Smooth muscle cell (in vitro differentiated cells): Measurements from ENCODE around the gene CCM2L. TPM values are rescaled to one million over a fixed set of nuclear protein-coding genes. Genes with fewer than 3 reads are reported as not detected.

Experiments
- DNase-seq: peaks from one replicate; lab custom pipeline; 2025; ENCODE audit not compliant: unreplicated experiment; lab: John Stamatoyannopoulos, UW
- H2AFZ ChIP-seq: fragments of 200-600 bp; sonication (generic); 2 replicates; pipeline ENCODE4 v1.6.0; 2016; ENCODE audit warnings: antibody characterized with exemption, low read depth, mild to moderate bottlenecking
- H3F3A ChIP-seq: fragments of 200-600 bp; sonication (generic); 2 replicates; pipeline ENCODE4 v1.6.0; 2017; ENCODE audit warnings: antibody characterized with exemption, low read depth
- H3K27ac ChIP-seq: fragments of 200-600 bp; sonication (generic); 2 replicates; pipeline ENCODE4 v1.5.1; 2016; ENCODE audit warnings: low read depth, mild to moderate bottlenecking
- H3K27me3 ChIP-seq: fragments of 200-600 bp; sonication (generic); 2 replicates; pipeline ENCODE4 v1.6.1; 2016; ENCODE audit warnings: low read depth, mild to moderate bottlenecking
- H3K36me3 ChIP-seq: fragments of 200-600 bp; sonication (generic); 2 replicates; pipeline ENCODE4 v1.5.1; 2016; ENCODE audit warnings: low read depth
- H3K4me1 ChIP-seq: fragments of 200-600 bp; sonication (generic); 2 replicates; pipeline ENCODE4 v1.5.1; 2016; ENCODE audit warnings: low read depth
- H3K4me2 ChIP-seq: fragments of 200-600 bp; sonication (generic); 2 replicates; pipeline ENCODE4 v1.6.0; 2016; ENCODE audit warnings: mild to moderate bottlenecking
- H3K4me3 ChIP-seq: fragments of 200-600 bp; sonication (generic); 2 replicates; pipeline ENCODE4 v1.5.1; 2016; ENCODE audit warnings: mild to moderate bottlenecking
- H3K79me2 ChIP-seq: fragments of 200-600 bp; sonication (generic); 2 replicates; pipeline ENCODE4 v1.6.0; 2016; ENCODE audit warnings: low read depth, mild to moderate bottlenecking
- H3K9ac ChIP-seq: fragments of 200-600 bp; sonication (generic); 2 replicates; pipeline ENCODE4 v1.6.0; 2016; ENCODE audit warnings: low read depth
- H3K9me3 ChIP-seq: fragments of 200-600 bp; sonication (generic); replicated peaks from 2 replicates; pipeline ENCODE4 v1.5.1; 2016; ENCODE audit warnings: low read depth
- H4K20me1 ChIP-seq: fragments of 200-600 bp; sonication (generic); 2 replicates; pipeline ENCODE4 v1.6.0; 2016; ENCODE audit warnings: low read depth
- WGBS: methylation state at CpG from one replicate; pipeline ENCODE4 v1.1.7; 2016; ENCODE audit warnings: low lambda C conversion rate; 5-methylcytosine and 5-hydroxymethylcytosine counted together
- polyA plus RNA-seq: library from polyadenylated mRNA; unstranded; fragments of >200 nt; fragmentation: Nextera tagmentation; extraction: Ambion mirVana; gene quantifications from 2 replicates; pipeline ENCODE4 v1.2.1, GENCODE V29; 2016
- total RNA-seq: library from RNA; depleted of rRNA; stranded (reverse); fragments of >200 nt; gene quantifications from 2 replicates; pipeline ENCODE4 v1.2.3, GENCODE V29; 2014
- TF ChIP-seq, protein P1 (sequence below): fragments of 200-600 bp; sonication (generic); IDR thresholded peaks from 2 replicates; pipeline ENCODE4 v1.5.1; 2017; ENCODE audit warnings: borderline replicate concordance, mild to moderate bottlenecking, antibody characterized with exemption; ENCODE audit not compliant: insufficient read depth, poor library complexity, severe bottlenecking

Gene CCM2L
- total and polyA plus RNA-seq, 2 experiments from 2014 or later, result 0.27 TPM; not detected in 1

DNA sequence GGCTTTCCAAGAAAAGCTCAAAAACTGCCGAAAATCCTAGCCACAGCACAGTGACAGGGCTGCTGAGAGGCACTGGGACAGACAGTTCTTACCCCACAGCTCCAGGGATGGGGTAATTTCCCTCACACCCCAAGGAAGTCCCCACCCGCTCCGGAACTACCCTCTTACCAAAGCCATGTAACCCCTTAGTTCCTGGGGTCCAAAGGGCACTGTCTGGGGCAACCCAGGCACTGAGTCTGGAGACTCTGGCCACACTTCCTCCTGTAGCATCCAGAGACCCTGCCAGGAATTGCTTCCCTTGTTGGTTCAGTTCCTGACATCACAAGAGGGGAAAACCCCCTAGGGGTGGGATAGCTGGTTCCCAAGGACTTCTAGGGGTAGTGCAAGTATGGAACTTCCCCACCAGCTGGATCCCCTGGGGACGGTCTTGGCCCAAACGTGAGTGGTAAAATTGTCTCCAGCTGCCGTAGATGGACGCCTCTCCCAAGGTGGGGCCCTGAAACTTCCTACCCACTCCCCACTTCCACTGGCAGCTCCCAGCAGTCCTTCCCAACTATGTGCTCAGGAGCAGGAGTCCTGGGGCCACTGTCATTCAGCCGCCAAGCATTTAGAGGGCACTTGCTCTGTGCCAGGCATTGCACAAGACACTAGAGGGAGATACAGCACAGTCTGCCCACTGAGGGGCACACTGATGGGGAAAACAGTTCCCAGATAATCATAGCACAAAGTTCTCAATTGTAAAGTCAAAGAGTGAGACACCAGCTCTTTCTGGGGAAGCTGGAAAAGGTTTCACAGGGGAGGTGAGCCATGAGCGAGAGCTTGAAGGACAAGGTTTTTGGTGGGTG lies 24.6 kb downstream of the CCM2L start:
- 76% methylated on average over 9 of the region's 9 CpGs for WGBS
- Histone ChIP-seq H3K4me3 (no peak overlapping the region), H3K27me3 (peaks cover 32% of the 10 kb centered on the region), H4K20me1 (no peaks in the 10 kb centered on the region), H3K9me3 (no peaks in the 10 kb centered on the region), H2AFZ (no peak overlapping the region), H3K4me2 (no peak overlapping the region), H3F3A (no peaks in the 10 kb centered on the region), H3K27ac (no peak overlapping the region), H3K36me3 (no peaks in the 10 kb centered on the region), H3K79me2 (no peaks in the 10 kb centered on the region), H3K9ac (no peak overlapping the region), H3K4me1 (no peaks in the 10 kb centered on the region)
- TF ChIP-seq, protein P1, sequence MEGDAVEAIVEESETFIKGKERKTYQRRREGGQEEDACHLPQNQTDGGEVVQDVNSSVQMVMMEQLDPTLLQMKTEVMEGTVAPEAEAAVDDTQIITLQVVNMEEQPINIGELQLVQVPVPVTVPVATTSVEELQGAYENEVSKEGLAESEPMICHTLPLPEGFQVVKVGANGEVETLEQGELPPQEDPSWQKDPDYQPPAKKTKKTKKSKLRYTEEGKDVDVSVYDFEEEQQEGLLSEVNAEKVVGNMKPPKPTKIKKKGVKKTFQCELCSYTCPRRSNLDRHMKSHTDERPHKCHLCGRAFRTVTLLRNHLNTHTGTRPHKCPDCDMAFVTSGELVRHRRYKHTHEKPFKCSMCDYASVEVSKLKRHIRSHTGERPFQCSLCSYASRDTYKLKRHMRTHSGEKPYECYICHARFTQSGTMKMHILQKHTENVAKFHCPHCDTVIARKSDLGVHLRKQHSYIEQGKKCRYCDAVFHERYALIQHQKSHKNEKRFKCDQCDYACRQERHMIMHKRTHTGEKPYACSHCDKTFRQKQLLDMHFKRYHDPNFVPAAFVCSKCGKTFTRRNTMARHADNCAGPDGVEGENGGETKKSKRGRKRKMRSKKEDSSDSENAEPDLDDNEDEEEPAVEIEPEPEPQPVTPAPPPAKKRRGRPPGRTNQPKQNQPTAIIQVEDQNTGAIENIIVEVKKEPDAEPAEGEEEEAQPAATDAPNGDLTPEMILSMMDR, result peak; percentile 27
- no peak for DNase-seq

DNA sequence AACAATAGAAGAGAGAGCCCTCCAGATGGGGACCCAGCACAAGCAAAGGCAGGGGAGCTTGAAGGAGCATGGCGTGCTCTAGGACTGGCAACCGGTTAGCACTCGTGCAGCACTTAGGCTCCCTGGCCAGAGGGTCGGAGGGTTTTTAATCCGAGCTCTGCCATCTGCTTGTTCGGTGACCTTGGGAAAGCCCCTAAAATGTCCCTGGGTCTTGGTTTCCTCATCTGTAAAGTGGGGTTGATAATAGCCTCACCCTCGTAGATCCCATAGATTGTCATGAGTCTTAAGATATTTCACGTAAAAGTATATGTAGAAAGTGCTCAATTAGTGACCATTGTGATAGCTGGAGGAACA lies 25.2 kb downstream of the CCM2L start:
- Histone ChIP-seq H3K9ac (no peak overlapping the region), H3K4me3 (no peak overlapping the region), H3K27ac (no peak overlapping the region), H3F3A (no peaks in the 10 kb centered on the region), H2AFZ (no peak overlapping the region), H4K20me1 (no peaks in the 10 kb centered on the region), H3K27me3 (peaks cover 32% of the 10 kb centered on the region), H3K4me2 (no peak overlapping the region), H3K79me2 (no peaks in the 10 kb centered on the region), H3K9me3 (no peaks in the 10 kb centered on the region), H3K36me3 (no peaks in the 10 kb centered on the region), H3K4me1 (no peaks in the 10 kb centered on the region)
- WGBS, result 87% methylated on average over 8 of the region's 8 CpGs
- TF ChIP-seq, protein P1, result no peak
- no peak for DNase-seq

DNA sequence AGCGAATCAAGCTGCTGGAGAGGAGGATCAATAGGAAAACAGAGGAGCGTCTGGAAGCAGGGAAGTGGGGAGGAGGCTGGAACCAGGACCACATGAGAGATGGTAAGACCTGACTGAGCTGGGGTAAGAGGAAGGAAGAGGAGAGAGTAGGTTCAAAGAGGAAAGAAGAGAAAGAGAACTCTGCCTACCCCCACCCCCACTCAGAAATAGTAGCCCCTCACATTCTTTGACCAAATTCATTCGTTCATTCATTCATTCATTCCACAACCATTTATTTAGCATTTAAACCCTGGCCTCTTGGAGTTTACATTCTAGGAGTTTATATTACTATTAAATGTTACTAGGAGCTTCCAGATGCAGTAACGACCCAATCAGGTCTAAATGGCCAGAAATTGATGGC lies 26.0 kb downstream of the CCM2L start:
- H3K27ac ChIP-seq, result no peak overlapping the region
- TF ChIP-seq, protein P1, result no peak
- no peak for DNase-seq
- 75% methylated on average over 4 of the region's 4 CpGs for WGBS
- no peak overlapping the region for H3K4me3 ChIP-seq
- no peak overlapping the region for H3K4me2 ChIP-seq
- H3F3A ChIP-seq, result no peaks in the 10 kb centered on the region
- H3K27me3 ChIP-seq, result peaks cover 32% of the 10 kb centered on the region
- H3K79me2 ChIP-seq, result no peaks in the 10 kb centered on the region
- no peaks in the 10 kb centered on the region for H4K20me1 ChIP-seq
- H3K9ac ChIP-seq, result no peak overlapping the region
- H3K36me3 ChIP-seq, result no peaks in the 10 kb centered on the region
- H3K4me1 ChIP-seq, result no peaks in the 10 kb centered on the region
- H2AFZ ChIP-seq, result no peak overlapping the region
- H3K9me3 ChIP-seq, result no peaks in the 10 kb centered on the region
